Naive B cell (primary cell): ENCODE data around the gene GLT8D2. TPM values are rescaled to one million over a fixed set of nuclear protein-coding genes. Genes with fewer than 3 reads are reported as not detected.
"Not testable (repeated sequence)": the region's sequence is repeated elsewhere in the genome, so short reads cannot be mapped to it uniquely, and the experiment has no call there.

ENCODE experiments used
- ATAC-seq, 2 donors: fragments of 150-1000 bp; cut with Tn5 transposase; 2 replicates each; pipeline ENCODE4 v1.10.0; 2021; ENCODE audit warnings: low read depth in 2 of 2, mild to moderate bottlenecking in 2 of 2, moderate library complexity in 2 of 2
- DNase-seq: peaks from one replicate; pipeline ENCODE4 v3.0.0; 2022
- H3K27ac Mint-ChIP-seq, 6 donors: one replicate each; pipeline ENCODE4 v1.8.0; 2020 to 2022; ENCODE audit warnings: mild to moderate bottlenecking in 6 of 6, mixed read lengths in 6 of 6, moderate library complexity in 5 of 6, inconsistent platforms in 2 of 6
- H3K27me3 Mint-ChIP-seq, 3 donors: one replicate each; pipeline ENCODE4 v1.8.0; 2021 to 2022; ENCODE audit warnings: mixed read lengths in 3 of 3, mild to moderate bottlenecking in 1 of 3
- H3K36me3 Mint-ChIP-seq, 2 donors: one replicate each; pipeline ENCODE4 v1.8.0; 2020 to 2022; ENCODE audit warnings: mixed read lengths in 2 of 2, inconsistent platforms in 1 of 2, mild to moderate bottlenecking in 1 of 2
- H3K4me1 Mint-ChIP-seq, 3 donors: one replicate each; pipeline ENCODE4 v1.8.0; 2020 to 2022; ENCODE audit warnings: mixed read lengths in 3 of 3, inconsistent platforms in 1 of 3, mild to moderate bottlenecking in 1 of 3, moderate library complexity in 1 of 3
- H3K4me3 Mint-ChIP-seq, 8 donors: one replicate each; pipeline ENCODE4 v1.8.0; 2020 to 2022; ENCODE audit warnings: mild to moderate bottlenecking in 8 of 8, mixed read lengths in 8 of 8, moderate library complexity in 8 of 8, inconsistent platforms in 2 of 8
- H3K9me3 Mint-ChIP-seq, 7 donors: one replicate each; pipeline ENCODE4 v1.8.0; 2020 to 2022; ENCODE audit warnings: mixed read lengths in 7 of 7, mild to moderate bottlenecking in 5 of 7, inconsistent platforms in 2 of 7, moderate library complexity in 1 of 7
- polyA plus RNA-seq, 6 donors: library from polyadenylated mRNA; unstranded; fragments of 300-500 nt; fragmentation: Illumina TruSeq; gene quantifications; one replicate each; pipeline ENCODE4 v1.2.3, GENCODE V29; 2021; ENCODE audit warnings: low read depth in 6 of 6

The GLT8D2 gene
- polyA plus RNA-seq, 6 donors from 2014 or later, result 0.32 to 0.66 TPM; not detected in 4

DNA sequence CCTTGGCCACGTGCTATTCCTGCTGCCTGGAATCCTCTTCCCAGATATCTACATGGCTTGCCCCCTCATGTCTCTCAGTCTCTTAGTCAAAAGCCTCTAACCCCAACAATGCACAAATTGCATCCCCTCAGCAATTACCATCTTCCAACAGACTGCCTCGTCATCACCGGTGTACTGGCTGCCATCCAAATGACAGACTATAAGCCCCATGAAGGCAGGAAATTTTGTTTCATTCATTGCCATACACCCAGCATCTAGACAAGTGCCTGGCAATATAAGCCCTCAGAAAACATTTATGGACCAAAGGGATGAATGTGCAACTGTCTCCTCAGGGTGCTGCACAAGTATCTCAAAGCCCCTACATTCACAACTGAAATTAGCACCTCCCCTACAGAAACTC lies 5.8 kb downstream of the GLT8D2 start:
- no peak for ATAC-seq
- Mint-ChIP-seq H3K27ac (no peak overlapping the region), H3K9me3 (peaks cover 0 to 2% (median 0%) of the 10 kb centered on the region in 7 donors), H3K4me1 (no peaks in the 10 kb centered on the region), H3K27me3 (peaks cover 24 to 33% (median 30%) of the 10 kb centered on the region in 3 donors), H3K4me3 (no peak overlapping the region), H3K36me3 (no peaks in the 10 kb centered on the region)
- DNase-seq, result no peak

- Mint-ChIP-seq H3K9me3 (peaks cover 0 to 3% (median 0%) of the 10 kb centered on the region in 7 donors), H3K4me1 (no peaks in the 10 kb centered on the region), H3K27me3 (peaks cover 11 to 21% (median 20%) of the 10 kb centered on the region in 3 donors), H3K36me3 (no peaks in the 10 kb centered on the region), H3K4me3 (no peak overlapping the region), H3K27ac (no peak overlapping the region)
- no peak for DNase-seq
- ATAC-seq, result no peak
Measured at GRCh38 chr12:104042580-104042979, 7.4 kb downstream of the GLT8D2 start.

DNA sequence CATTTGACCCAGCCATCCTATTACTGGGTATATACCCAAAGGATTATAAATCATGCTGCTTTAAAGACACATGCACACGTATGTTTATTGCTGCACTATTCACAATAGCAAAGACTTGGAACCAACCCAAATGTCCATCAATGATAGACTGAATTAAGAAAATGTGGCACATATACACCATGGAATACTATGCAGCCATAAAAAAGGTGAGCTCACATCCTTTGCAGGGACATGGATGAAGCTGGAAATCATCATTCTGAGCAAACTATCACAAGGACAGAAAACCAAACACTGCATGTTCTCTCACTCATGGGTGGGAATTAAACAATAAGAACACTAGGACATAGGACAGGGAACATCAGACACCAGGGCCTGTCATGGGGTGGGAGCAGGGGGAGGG lies 10.2 kb downstream of the GLT8D2 start:
- H3K27ac Mint-ChIP-seq, H3K36me3 Mint-ChIP-seq, DNase-seq, H3K4me1 Mint-ChIP-seq, H3K9me3 Mint-ChIP-seq, H3K4me3 Mint-ChIP-seq, ATAC-seq: not testable (repeated sequence)
- peaks cover 15 to 47% (median 20%) of the 10 kb centered on the region in 3 donors for H3K27me3 Mint-ChIP-seq

GRCh38 chr12:104036143-104036542 lies 13.8 kb downstream of the GLT8D2 start:
- Mint-ChIP-seq H3K27me3 (peaks cover 0 to 28% (median 9%) of the 10 kb centered on the region in 3 donors), H3K27ac (peak overlapping the region in 1 of 6 donors; percentile 8)
- not testable (repeated sequence) for ATAC-seq, H3K4me3 Mint-ChIP-seq, H3K4me1 Mint-ChIP-seq, H3K9me3 Mint-ChIP-seq, DNase-seq, H3K36me3 Mint-ChIP-seq

GRCh38 chr12:104030596-104030995 lies 19.4 kb downstream of the GLT8D2 start:
- not testable (repeated sequence) for DNase-seq, H3K36me3 Mint-ChIP-seq, H3K4me1 Mint-ChIP-seq, H3K9me3 Mint-ChIP-seq, H3K27ac Mint-ChIP-seq, H3K4me3 Mint-ChIP-seq
- ATAC-seq, result peak in 1 of 2 donors; percentile 40
- peaks cover 5 to 39% (median 36%) of the 10 kb centered on the region in 3 donors for H3K27me3 Mint-ChIP-seq

DNA sequence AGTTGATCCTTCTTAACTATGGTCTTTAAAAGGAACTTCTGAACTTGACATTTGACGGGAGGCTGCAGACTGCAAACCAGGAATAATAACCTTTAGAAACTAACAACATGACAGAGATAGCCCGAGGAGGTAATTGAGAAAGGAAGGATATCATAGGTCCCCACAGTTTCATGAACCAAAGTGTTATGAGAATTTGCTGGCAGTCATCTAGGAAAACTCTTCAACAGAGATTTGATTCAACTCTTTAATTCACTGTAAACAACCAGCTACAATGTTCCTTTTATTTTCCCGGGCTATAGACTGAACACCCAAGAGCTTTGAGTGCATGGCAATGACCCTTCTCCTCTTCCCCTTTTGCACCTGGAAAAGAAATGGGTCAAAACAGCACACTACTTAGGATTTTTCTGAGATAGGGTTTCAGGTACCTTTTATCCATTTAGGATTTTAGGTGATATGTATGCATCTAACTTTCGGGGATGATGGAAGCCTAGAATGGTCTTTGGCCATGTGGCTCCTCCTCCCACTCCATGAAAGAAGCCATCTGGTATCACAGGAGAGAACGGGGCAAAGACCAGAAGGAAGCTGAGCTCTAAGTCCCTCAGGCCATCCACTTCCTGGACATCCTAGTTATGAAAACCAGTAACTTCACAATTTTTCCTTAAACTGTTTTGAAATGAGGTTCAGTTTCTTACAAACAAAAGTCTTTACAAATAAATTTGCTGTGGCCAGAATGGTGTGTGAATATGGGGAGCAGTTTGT lies 23.0 kb downstream of the GLT8D2 start:
- DNase-seq (no peak), ATAC-seq (no peak)
- Mint-ChIP-seq H3K9me3 (peaks cover 0 to 14% (median 11%) of the 10 kb centered on the region in 7 donors), H3K4me1 (no peaks in the 10 kb centered on the region), H3K27me3 (peaks cover 0 to 43% (median 35%) of the 10 kb centered on the region in 3 donors), H3K4me3 (no peak overlapping the region), H3K36me3 (no peaks in the 10 kb centered on the region), H3K27ac (no peak overlapping the region)

DNA sequence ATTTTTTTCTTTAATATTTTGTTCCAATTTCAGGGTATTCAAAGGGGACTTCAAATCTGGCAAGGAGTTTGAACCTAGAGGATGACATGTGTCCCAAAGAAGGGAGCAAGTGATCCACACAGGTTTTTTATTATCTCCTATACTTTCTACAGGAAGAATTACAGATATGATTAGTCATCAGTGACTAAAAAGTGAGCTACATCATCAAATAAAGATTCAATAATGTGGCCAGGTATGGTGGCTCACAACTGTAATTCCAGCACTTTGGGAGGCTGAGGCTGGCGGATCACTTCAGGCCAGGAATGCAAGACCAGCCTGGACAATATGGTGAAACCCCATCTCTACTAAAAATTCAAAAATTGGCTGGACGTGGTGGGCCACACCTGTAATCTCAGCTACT lies 24.2 kb downstream of the GLT8D2 start:
- no peaks in the 10 kb centered on the region for H3K4me1 Mint-ChIP-seq
- peaks cover 0 to 55% (median 35%) of the 10 kb centered on the region in 3 donors for H3K27me3 Mint-ChIP-seq
- ATAC-seq (no peak), DNase-seq (no peak)
- H3K36me3 Mint-ChIP-seq, result no peaks in the 10 kb centered on the region
- H3K9me3 Mint-ChIP-seq, result peaks cover 0 to 14% (median 11%) of the 10 kb centered on the region in 7 donors
- H3K27ac Mint-ChIP-seq, result no peak overlapping the region
- no peak overlapping the region for H3K4me3 Mint-ChIP-seq

DNA sequence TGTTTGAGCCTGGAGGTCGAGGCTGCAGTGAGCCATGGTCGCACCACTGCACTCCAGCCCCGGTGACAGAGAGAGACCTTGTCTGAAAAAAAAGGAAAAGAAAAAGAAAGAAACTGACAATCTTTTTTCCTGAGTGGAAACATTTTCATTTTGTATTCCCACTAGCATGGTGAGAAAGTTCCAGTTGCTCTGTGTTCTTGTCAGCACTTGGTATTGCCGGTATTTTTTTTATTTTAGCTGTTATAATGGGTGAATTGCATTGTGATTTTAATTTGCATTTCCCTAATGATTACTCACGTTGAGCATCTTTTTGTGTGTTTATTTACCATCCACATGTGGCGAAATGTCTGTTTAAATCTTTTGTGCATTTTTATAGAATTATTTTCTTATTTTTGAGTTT lies 25.6 kb downstream of the GLT8D2 start:
- Mint-ChIP-seq H3K36me3 (no peaks in the 10 kb centered on the region), H3K27ac (no peak overlapping the region), H3K9me3 (peaks cover 2 to 20% (median 11%) of the 10 kb centered on the region in 7 donors), H3K4me3 (no peak overlapping the region), H3K27me3 (peaks cover 8 to 56% (median 48%) of the 10 kb centered on the region in 3 donors), H3K4me1 (no peaks in the 10 kb centered on the region)
- DNase-seq, result no peak
- ATAC-seq, result no peak

DNA sequence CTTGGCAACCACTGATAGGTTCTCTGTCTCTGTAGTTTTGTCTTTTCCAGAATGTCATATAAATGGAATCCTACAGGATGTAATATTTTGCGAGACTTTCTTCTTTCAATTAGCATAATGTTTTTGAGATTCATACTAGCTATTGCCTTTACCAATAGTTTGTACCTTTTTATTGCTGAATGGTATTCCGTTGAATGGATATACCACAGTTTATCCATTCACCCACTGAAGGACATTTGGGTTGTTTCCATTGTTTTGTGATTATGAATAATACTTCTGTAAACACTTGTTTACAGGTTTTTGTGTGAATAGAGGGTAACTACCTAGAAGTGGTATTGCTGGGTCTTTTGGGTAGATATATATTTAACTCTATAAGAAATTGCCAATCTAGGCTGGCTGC lies 26.3 kb downstream of the GLT8D2 start:
- peaks cover 2 to 20% (median 11%) of the 10 kb centered on the region in 7 donors for H3K9me3 Mint-ChIP-seq
- H3K36me3 Mint-ChIP-seq, result no peaks in the 10 kb centered on the region
- H3K27me3 Mint-ChIP-seq, result peaks cover 11 to 52% (median 46%) of the 10 kb centered on the region in 3 donors
- H3K4me3 Mint-ChIP-seq, result no peak overlapping the region
- DNase-seq (no peak), ATAC-seq (no peak)
- H3K4me1 Mint-ChIP-seq, result no peaks in the 10 kb centered on the region
- H3K27ac Mint-ChIP-seq, result no peak overlapping the region

- Mint-ChIP-seq H3K27ac (no peak overlapping the region), H3K27me3 (peaks cover 11 to 42% (median 40%) of the 10 kb centered on the region in 3 donors), H3K4me1 (no peaks in the 10 kb centered on the region), H3K36me3 (no peaks in the 10 kb centered on the region), H3K9me3 (peaks cover 2 to 20% (median 11%) of the 10 kb centered on the region in 7 donors), H3K4me3 (no peak overlapping the region)
- DNase-seq (no peak), ATAC-seq (no peak)
Measured at GRCh38 chr12:104022786-104023185, 27.2 kb downstream of the GLT8D2 start.

GRCh38 chr12:104021862-104022261 lies 28.1 kb downstream of the GLT8D2 start:
- H3K36me3 Mint-ChIP-seq, DNase-seq, H3K4me1 Mint-ChIP-seq, H3K4me3 Mint-ChIP-seq, ATAC-seq: not testable (repeated sequence)
- peaks cover 2 to 20% (median 11%) of the 10 kb centered on the region in 7 donors for H3K9me3 Mint-ChIP-seq
- H3K27ac Mint-ChIP-seq, result peak overlapping the region in 1 of 6 donors; percentile 20
- peaks cover 11 to 34% (median 33%) of the 10 kb centered on the region in 3 donors for H3K27me3 Mint-ChIP-seq

DNA sequence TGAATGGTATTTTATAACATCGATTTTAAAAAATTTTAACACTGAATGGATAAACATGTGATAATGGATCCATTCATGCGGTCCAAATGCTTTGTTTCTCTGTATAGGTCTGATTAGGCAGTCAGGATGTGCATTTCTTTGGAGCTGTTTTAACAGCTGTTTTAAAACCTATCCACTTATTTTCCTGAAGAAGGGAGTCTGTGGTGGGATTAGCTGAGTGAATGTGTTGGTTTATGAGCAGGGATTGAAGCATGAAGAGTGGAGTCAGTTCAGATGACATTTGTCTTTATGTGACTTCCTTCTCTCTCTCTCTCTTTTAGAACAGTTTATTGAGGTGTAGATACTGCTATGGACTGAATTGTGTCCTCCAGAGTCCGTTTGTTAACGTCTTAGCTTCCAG lies 37.7 kb downstream of the GLT8D2 start:
- Mint-ChIP-seq H3K27ac (no peak overlapping the region), H3K4me1 (peaks cover 0 to 2% (median 0%) of the 10 kb centered on the region in 3 donors), H3K9me3 (peaks cover 0 to 21% (median 12%) of the 10 kb centered on the region in 7 donors), H3K36me3 (peaks cover 0 to 13% of the 10 kb centered on the region in 2 donors), H3K27me3 (peaks cover 17 to 37% (median 22%) of the 10 kb centered on the region in 3 donors), H3K4me3 (no peak overlapping the region)
- DNase-seq (no peak), ATAC-seq (no peak)

DNA sequence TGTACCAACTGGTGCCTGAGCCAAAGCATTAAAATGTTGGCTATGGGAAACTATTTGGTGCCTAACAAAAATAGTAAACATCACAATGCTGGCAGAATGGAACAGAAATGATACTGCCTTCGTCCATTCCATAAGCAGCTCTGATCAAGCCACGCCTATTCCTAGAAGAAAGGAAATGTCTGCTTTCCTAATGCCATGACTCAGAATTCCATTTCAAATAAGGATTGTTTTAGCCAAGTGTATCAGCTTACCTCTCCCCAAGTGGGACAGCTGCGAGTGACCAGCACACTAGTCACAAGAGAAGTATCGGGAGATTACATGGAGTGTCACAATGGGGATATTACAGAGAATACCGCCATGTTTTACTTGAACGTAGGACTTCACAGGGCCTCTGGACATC lies 38.7 kb downstream of the GLT8D2 start:
- Mint-ChIP-seq H3K27me3 (peaks cover 17 to 47% (median 22%) of the 10 kb centered on the region in 3 donors), H3K9me3 (peaks cover 0 to 21% (median 12%) of the 10 kb centered on the region in 7 donors), H3K4me3 (no peak overlapping the region), H3K27ac (no peak overlapping the region), H3K4me1 (peaks cover 0 to 2% (median 0%) of the 10 kb centered on the region in 3 donors), H3K36me3 (peaks cover 0 to 13% of the 10 kb centered on the region in 2 donors)
- DNase-seq (no peak), ATAC-seq (no peak)

DNA sequence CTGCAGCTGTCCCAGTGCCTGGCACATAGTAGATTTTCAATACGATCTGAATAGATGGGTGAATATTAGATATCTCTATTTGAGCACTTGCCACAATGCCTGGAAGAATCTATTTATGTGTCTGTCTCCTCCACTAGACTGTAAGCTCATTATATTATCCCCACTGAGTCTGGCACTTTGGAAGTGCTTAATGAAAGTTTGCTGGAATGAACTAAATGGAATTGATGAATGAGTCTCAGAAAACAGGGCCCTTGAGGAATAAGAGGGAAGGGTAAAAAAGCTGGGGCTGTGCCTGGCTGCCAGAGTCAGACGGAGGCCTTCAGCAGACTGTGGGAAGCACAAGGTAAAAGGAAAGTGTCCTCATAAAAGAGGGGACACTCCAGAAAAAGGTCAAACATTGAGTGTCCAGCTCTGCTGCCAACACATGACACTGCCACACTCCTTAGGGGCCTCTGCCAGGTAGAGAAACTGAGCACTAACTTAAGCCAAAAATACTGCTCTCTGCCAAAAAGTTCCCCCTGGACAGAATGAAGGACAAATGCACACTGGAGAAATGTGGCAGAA lies 39.3 kb downstream of the GLT8D2 start:
- ATAC-seq (no peak), DNase-seq (no peak)
- Mint-ChIP-seq H3K27me3 (peaks cover 17 to 52% (median 22%) of the 10 kb centered on the region in 3 donors), H3K9me3 (peaks cover 0 to 21% (median 12%) of the 10 kb centered on the region in 7 donors), H3K4me1 (peaks cover 0 to 2% (median 0%) of the 10 kb centered on the region in 3 donors), H3K27ac (peak overlapping the region in 1 of 6 donors; percentile 76), H3K36me3 (peaks cover 0 to 13% of the 10 kb centered on the region in 2 donors), H3K4me3 (no peak overlapping the region)
